HepG2 (cell line): ENCODE measurements around the gene RCC1. TPM values are rescaled to one million over a fixed set of nuclear protein-coding genes. Genes with fewer than 3 reads are reported as not detected.
A peak's percentile ranks its signal among the peaks of the same experiment; 100 is the strongest.

Source experiments
- AGO1 ChIP-seq: fragments of 200-400 bp; formaldehyde crosslinking; IDR thresholded peaks from 2 replicates; pipeline ENCODE4 v1.6.1; 2017; ENCODE audit warnings: mild to moderate bottlenecking, low read depth, low read length, moderate library complexity; ENCODE audit not compliant: poor library complexity, severe bottlenecking
- AGO2 ChIP-seq: fragments of 200-400 bp; formaldehyde crosslinking; optimal IDR thresholded peaks from 2 replicates; pipeline ENCODE3; 2017; ENCODE audit warnings: mild to moderate bottlenecking, low read depth, low read length, moderate library complexity
- BRF2 ChIP-seq: sonication (generic); formaldehyde crosslinking; IDR thresholded peaks from 2 replicates; pipeline ENCODE4 v1.8.1; 2022; ENCODE audit warnings: mild to moderate bottlenecking, missing genetic modification reagents
- ESRRA ChIP-seq: sonication (generic); formaldehyde crosslinking; IDR thresholded peaks from 2 replicates; pipeline ENCODE4 v1.5.1; 2020; ENCODE audit warnings: mild to moderate bottlenecking, low read depth, missing genetic modification reagents
- LCORL ChIP-seq, 2 experiments: fragments of 450-650 bp in 1 of 2; sonication (generic) in 1 of 2; formaldehyde crosslinking in 1 of 2; IDR thresholded peaks; 2 replicates each; pipeline versions ENCODE4 v1.5.0 to v1.6.1; 2017 to 2020; ENCODE audit warnings: antibody characterized with exemption in 1 of 2, missing genetic modification reagents in 1 of 2
- MAF1 ChIP-seq: sonication (generic); formaldehyde crosslinking; IDR thresholded peaks from 2 replicates; pipeline ENCODE4 v1.5.0; 2020; ENCODE audit warnings: missing genetic modification reagents, borderline replicate concordance
- NFE2L1 ChIP-seq: sonication (generic); formaldehyde crosslinking; IDR thresholded peaks from 2 replicates; pipeline ENCODE4 v1.4.0; 2020; ENCODE audit warnings: missing genetic modification reagents, mild to moderate bottlenecking, borderline replicate concordance
- PLRG1 ChIP-seq: fragments of 450-650 bp; conservative IDR thresholded peaks from 2 replicates; pipeline ENCODE4 v1.6.1; 2016
- RAD51 ChIP-seq: fragments of 450-650 bp; IDR thresholded peaks from 2 replicates; pipeline ENCODE4 v1.6.1; 2016; ENCODE audit warnings: borderline replicate concordance
- SOX13 ChIP-seq, 3 experiments: fragments of 450-650 bp in 1 of 3; sonication (generic) in 1 of 3; formaldehyde crosslinking in 1 of 3; IDR thresholded peaks in 2 of 3; conservative IDR thresholded peaks in 1 of 3; 2 replicates each; pipeline versions ENCODE4 v1.5.0 to v1.6.1; 2016 to 2020; ENCODE audit warnings: antibody characterized with exemption in 1 of 3, mild to moderate bottlenecking in 1 of 3, missing compliant biosample characterization in 1 of 3, missing genetic modification reagents in 1 of 3, moderate library complexity in 1 of 3
- ZBTB38 ChIP-seq: sonication (generic); formaldehyde crosslinking; IDR thresholded peaks from 2 replicates; pipeline ENCODE4 v1.5.1; 2020; ENCODE audit warnings: mild to moderate bottlenecking, missing genetic modification reagents
- ZNF629 ChIP-seq: sonication (generic); formaldehyde crosslinking; conservative IDR thresholded peaks from 2 replicates; pipeline ENCODE4 v1.5.0; 2020; ENCODE audit warnings: missing genetic modification reagents
- ZNF678 ChIP-seq: sonication (generic); formaldehyde crosslinking; IDR thresholded peaks from 2 replicates; pipeline ENCODE4 v1.4.0; 2020; ENCODE audit warnings: mild to moderate bottlenecking, missing genetic modification reagents
- ZNF768 ChIP-seq: sonication (generic); formaldehyde crosslinking; IDR thresholded peaks from 2 replicates; pipeline ENCODE4 v1.4.0; 2020; ENCODE audit warnings: missing genetic modification reagents
- ZNF790 ChIP-seq: sonication (generic); formaldehyde crosslinking; IDR thresholded peaks from 2 replicates; pipeline ENCODE4 v1.8.0; 2022; ENCODE audit warnings: missing genetic modification reagents, mild to moderate bottlenecking, borderline replicate concordance
- polyA plus RNA-seq, 8 experiments: library from polyadenylated mRNA; depleted of rRNA in 3 of 8; stranded (reverse) in 7 of 8; unstranded in 1 of 8; fragments of >200 nt; fragmentation: Illumina TruSeq in 4 of 8; extraction: Trizol in 4 of 8; gene quantifications; 2 replicates each; pipeline versions ENCODE4 v1.2.1 to v1.2.3, GENCODE V29; 2011 to 2016; ENCODE audit warnings: low read depth in 4 of 8, missing spikeins in 1 of 8, mixed read lengths in 1 of 8; ENCODE audit not compliant: insufficient read depth in 1 of 8
- total RNA-seq, 5 experiments: library from RNA; depleted of rRNA; stranded (reverse); fragments of >200 nt; fragmentation: Illumina TruSeq; extraction: Trizol; gene quantifications; 2 replicates each; pipeline ENCODE4 v1.2.3, GENCODE V29; 2016; ENCODE audit warnings: low read depth in 1 of 5
- TF ChIP-seq, protein P1 (sequence below): sonication (generic); formaldehyde crosslinking; conservative IDR thresholded peaks from 2 replicates; pipeline ENCODE4 v1.8.0; 2022; ENCODE audit warnings: mild to moderate bottlenecking, moderate library complexity, missing genetic modification reagents
- TF ChIP-seq, protein P2 (sequence below): IDR thresholded peaks from 2 replicates; pipeline ENCODE4 v1.6.1; 2016; ENCODE audit warnings: low read depth
- TF ChIP-seq, protein P3 (sequence below), 2 experiments: sonication (generic) in 1 of 2; formaldehyde crosslinking in 1 of 2; IDR thresholded peaks; 2 replicates each; pipeline versions ENCODE4 v1.5.1 to v1.6.1; 2011 to 2020; ENCODE audit warnings: borderline replicate concordance in 1 of 2, low read depth in 1 of 2, low read length in 1 of 2, mild to moderate bottlenecking in 1 of 2, missing genetic modification reagents in 1 of 2, moderate library complexity in 1 of 2
- TF ChIP-seq, protein P4 (sequence below): sonication (generic); formaldehyde crosslinking; IDR thresholded peaks from 2 replicates; pipeline ENCODE4 v1.4.0; 2020; ENCODE audit warnings: missing genetic modification reagents

The RCC1 gene
- total and polyA plus RNA-seq, 2 of the 13 experiments (the other 11 are each of a cell fraction or from before 2014, with no cell fraction given), result 47.2 to 80.8 TPM

GRCh38 chr1:28581531-28582247 is 75.8 kb downstream of the RCC1 start (continued):
- TF ChIP-seq ZNF629 (CRISPR knock-in tag) (peak; percentile 28; the same call in 1 of the 2 replicates), ZBTB38 (CRISPR knock-in tag) (peak; percentile 99), NFE2L1 (CRISPR knock-in tag) (no peak; the same call in 1 of the 2 replicates), ZNF678 (CRISPR knock-in tag) (no peak), LCORL (IDR thresholded peaks at IDR 0.05) (no peak), LCORL (CRISPR knock-in tag; IDR thresholded peaks at IDR 0.05) (peak; percentile 29; the same call in 1 of the 2 replicates), AGO1 (peak; percentile 52), AGO2 (peak; percentile 98), ESRRA (CRISPR knock-in tag) (peak; percentile 55; the same call in 1 of the 2 replicates), SOX13 (IDR thresholded peaks at IDR 0.05) (peak; percentile 41; the same call in 1 of the 2 replicates), SOX13 (CRISPR knock-in tag; conservative IDR thresholded peaks at IDR 0.05 in 1 of 2, IDR thresholded peaks at IDR 0.05 in 1 of 2) (peak in 1 of 2 experiments; percentile 57; a peak in 2 of 4 replicates), PLRG1 (no peak), ZNF790 (CRISPR knock-in tag) (peak; percentile 96), RAD51 (no peak), ZNF768 (CRISPR knock-in tag) (peak; percentile 85), BRF2 (CRISPR knock-in tag) (peak; percentile 81; the same call in 1 of the 2 replicates), MAF1 (CRISPR knock-in tag) (peak; percentile 48; the same call in 1 of the 2 replicates)
- TF ChIP-seq, protein P1, sequence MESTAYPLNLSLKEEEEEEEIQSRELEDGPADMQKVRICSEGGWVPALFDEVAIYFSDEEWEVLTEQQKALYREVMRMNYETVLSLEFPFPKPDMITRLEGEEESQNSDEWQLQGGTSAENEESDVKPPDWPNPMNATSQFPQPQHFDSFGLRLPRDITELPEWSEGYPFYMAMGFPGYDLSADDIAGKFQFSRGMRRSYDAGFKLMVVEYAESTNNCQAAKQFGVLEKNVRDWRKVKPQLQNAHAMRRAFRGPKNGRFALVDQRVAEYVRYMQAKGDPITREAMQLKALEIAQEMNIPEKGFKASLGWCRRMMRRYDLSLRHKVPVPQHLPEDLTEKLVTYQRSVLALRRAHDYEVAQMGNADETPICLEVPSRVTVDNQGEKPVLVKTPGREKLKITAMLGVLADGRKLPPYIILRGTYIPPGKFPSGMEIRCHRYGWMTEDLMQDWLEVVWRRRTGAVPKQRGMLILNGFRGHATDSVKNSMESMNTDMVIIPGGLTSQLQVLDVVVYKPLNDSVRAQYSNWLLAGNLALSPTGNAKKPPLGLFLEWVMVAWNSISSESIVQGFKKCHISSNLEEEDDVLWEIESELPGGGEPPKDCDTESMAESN (CRISPR knock-in tag), result peak; percentile 84
- TF ChIP-seq, protein P2, sequence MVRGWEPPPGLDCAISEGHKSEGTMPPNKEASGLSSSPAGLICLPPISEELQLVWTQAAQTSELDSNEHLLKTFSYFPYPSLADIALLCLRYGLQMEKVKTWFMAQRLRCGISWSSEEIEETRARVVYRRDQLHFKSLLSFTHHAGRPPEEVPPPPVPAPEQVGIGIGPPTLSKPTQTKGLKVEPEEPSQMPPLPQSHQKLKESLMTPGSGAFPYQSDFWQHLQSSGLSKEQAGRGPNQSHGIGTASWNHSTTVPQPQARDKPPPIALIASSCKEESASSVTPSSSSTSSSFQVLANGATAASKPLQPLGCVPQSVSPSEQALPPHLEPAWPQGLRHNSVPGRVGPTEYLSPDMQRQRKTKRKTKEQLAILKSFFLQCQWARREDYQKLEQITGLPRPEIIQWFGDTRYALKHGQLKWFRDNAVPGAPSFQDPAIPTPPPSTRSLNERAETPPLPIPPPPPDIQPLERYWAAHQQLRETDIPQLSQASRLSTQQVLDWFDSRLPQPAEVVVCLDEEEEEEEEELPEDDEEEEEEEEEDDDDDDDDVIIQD (CRISPR knock-in tag), result no peak; the same call in 1 of the 2 replicates
- TF ChIP-seq, protein P3, sequence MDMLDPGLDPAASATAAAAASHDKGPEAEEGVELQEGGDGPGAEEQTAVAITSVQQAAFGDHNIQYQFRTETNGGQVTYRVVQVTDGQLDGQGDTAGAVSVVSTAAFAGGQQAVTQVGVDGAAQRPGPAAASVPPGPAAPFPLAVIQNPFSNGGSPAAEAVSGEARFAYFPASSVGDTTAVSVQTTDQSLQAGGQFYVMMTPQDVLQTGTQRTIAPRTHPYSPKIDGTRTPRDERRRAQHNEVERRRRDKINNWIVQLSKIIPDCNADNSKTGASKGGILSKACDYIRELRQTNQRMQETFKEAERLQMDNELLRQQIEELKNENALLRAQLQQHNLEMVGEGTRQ (IDR thresholded peaks at IDR 0.05; ENCODE audit: low read depth, low read length), result no peak
- TF ChIP-seq, protein P3 (CRISPR knock-in tag; IDR thresholded peaks at IDR 0.05; ENCODE audit: borderline replicate concordance), result peak; percentile 72; the same call in 1 of the 2 replicates
- TF ChIP-seq, protein P4, sequence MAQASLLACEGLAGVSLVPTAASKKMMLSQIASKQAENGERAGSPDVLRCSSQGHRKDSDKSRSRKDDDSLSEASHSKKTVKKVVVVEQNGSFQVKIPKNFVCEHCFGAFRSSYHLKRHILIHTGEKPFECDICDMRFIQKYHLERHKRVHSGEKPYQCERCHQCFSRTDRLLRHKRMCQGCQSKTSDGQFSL (CRISPR knock-in tag), result no peak
